Lung (tissue), 12 donors: ENCODE results near the gene PTPN7. TPM values are rescaled to one million over a fixed set of nuclear protein-coding genes. Genes with fewer than 3 reads are reported as not detected.

Experiments used
- ATAC-seq: fragments of 200-7000 bp; cut with Tn5 transposase; one replicate; pipeline ENCODE4 v1.9.1; 2020; ENCODE audit warnings: moderate number of reproducible peaks; ENCODE audit not compliant: insufficient read depth, low FRiP score
- DNase-seq, 3 donors: peaks; one replicate each; pipeline ENCODE4 v3.0.0-alpha.2; 2013 to 2017
- H3K27ac ChIP-seq, 2 donors: one replicate each; pipeline ENCODE4 v1.5.1; 2013; ENCODE audit warnings: mild to moderate bottlenecking in 2 of 2, moderate library complexity in 2 of 2, control low read depth in 1 of 2, inconsistent platforms in 1 of 2, low read depth in 1 of 2, low read length in 1 of 2
- H3K27me3 ChIP-seq, 3 donors: one replicate each; pipeline ENCODE4 v1.5.1; 2013; ENCODE audit warnings: low read length in 2 of 3; ENCODE audit not compliant: control insufficient read depth in 3 of 3, insufficient read depth in 3 of 3
- H3K36me3 ChIP-seq, 4 donors: one replicate each; pipeline ENCODE4 v1.5.1; 2013; ENCODE audit warnings: low read length in 4 of 4, mild to moderate bottlenecking in 1 of 4, moderate library complexity in 1 of 4; ENCODE audit not compliant: control insufficient read depth in 4 of 4, insufficient read depth in 4 of 4
- H3K4me1 ChIP-seq, 5 donors: one replicate each; pipeline ENCODE4 v1.5.1; 2013; ENCODE audit warnings: low read length in 5 of 5, mild to moderate bottlenecking in 2 of 5, moderate library complexity in 1 of 5; ENCODE audit not compliant: control insufficient read depth in 5 of 5, insufficient read depth in 5 of 5
- H3K4me3 ChIP-seq: one replicate; pipeline ENCODE4 v1.5.1; 2013; ENCODE audit warnings: mild to moderate bottlenecking, control low read depth, moderate library complexity
- H3K9ac ChIP-seq, 2 donors: one replicate each; pipeline ENCODE4 v1.5.1; 2013; ENCODE audit warnings: low read length in 2 of 2, control low read depth in 1 of 2; ENCODE audit not compliant: insufficient read depth in 1 of 2
- H3K9me3 ChIP-seq, 4 donors: one replicate each; pipeline ENCODE4 v1.5.1; 2013; ENCODE audit warnings: low read length in 3 of 4, mild to moderate bottlenecking in 1 of 4, moderate library complexity in 1 of 4; ENCODE audit not compliant: control insufficient read depth in 4 of 4, insufficient read depth in 3 of 4
- CTCF ChIP-seq: IDR thresholded peaks from 2 replicates; pipeline ENCODE4 v1.5.1; 2012; ENCODE audit warnings: mild to moderate bottlenecking; ENCODE audit errors: control extremely low read depth, extremely low read depth
- WGBS, 2 donors: extraction: QIAGEN DNeasy Blood & Tissue Kit; methylation state at CpG; one replicate each; pipeline ENCODE4 v1.1.7; 2013; 5-methylcytosine and 5-hydroxymethylcytosine counted together
- polyA plus RNA-seq, 2 donors: library from polyadenylated mRNA; stranded (reverse); fragments of 200-250 nt; gene quantifications; one replicate each; pipeline ENCODE4 v1.2.1, GENCODE V29; 2013
- total RNA-seq, 2 donors: library from RNA; depleted of rRNA in 1 of 2; stranded (reverse); fragments of >200 nt in 1 of 2; gene quantifications; one replicate each; pipeline ENCODE4 v1.2.1, GENCODE V29; 2014 to 2021
- donor health status: control.
- donor health status: control.
- donor health status: Bipolar disorder and iron deficiency.
- donor health status: healthy.
- donor health status: DM: yes; HTN: yes; CAD: no.

PTPN7 gene
- total and polyA plus RNA-seq, 4 donors, result 2.9 to 14.0 (median 5.7) TPM

GRCh38 chr1:202154148-202154765 is 6.1 kb downstream of the PTPN7 start:
- 71 to 85% methylated on average over 10 of the region's 10 CpGs for WGBS, 2 donors
- H3K36me3 ChIP-seq, result peaks cover 0 to 3% (median 0%) of the 10 kb centered on the region in 4 donors

GRCh38 chr1:202153284-202153683 is 7.1 kb downstream of the PTPN7 start:
- Histone ChIP-seq H3K9me3 (no peaks in the 10 kb centered on the region), H3K27me3 (no peaks in the 10 kb centered on the region), H3K36me3 (peaks cover 0 to 3% (median 0%) of the 10 kb centered on the region in 4 donors), H3K27ac (no peak overlapping the region), H3K9ac (no peak overlapping the region), H3K4me3 (no peak overlapping the region), H3K4me1 (peaks cover 0 to 6% (median 0%) of the 10 kb centered on the region in 5 donors)
- DNase-seq (no peak), ATAC-seq (no peak)
- no peak for TF ChIP-seq CTCF
- 90 to 100% methylated on average over 4 of the region's 4 CpGs for WGBS, 2 donors

More at GRCh38 chr1:202154148-202154765, 6.1 kb downstream of the PTPN7 start:
- DNase-seq (no peak), ATAC-seq (no peak)
- no peak for TF ChIP-seq CTCF
- peaks cover 0 to 6% (median 0%) of the 10 kb centered on the region in 5 donors for H3K4me1 ChIP-seq
- no peaks in the 10 kb centered on the region for H3K9me3 ChIP-seq
- H3K27ac ChIP-seq, result no peak overlapping the region
- no peaks in the 10 kb centered on the region for H3K27me3 ChIP-seq
- no peak overlapping the region for H3K9ac ChIP-seq
- H3K4me3 ChIP-seq, result no peak overlapping the region

- ATAC-seq, result no peak
- H3K9me3 ChIP-seq, result no peaks in the 10 kb centered on the region
- 91 to 98% methylated on average over 10 of the region's 10 CpGs for WGBS, 2 donors
- no peak for DNase-seq
- H3K4me3 ChIP-seq, result no peak overlapping the region
- peaks cover 0 to 6% (median 0%) of the 10 kb centered on the region in 5 donors for H3K4me1 ChIP-seq
- no peak for TF ChIP-seq CTCF
- no peaks in the 10 kb centered on the region for H3K27me3 ChIP-seq
- H3K9ac ChIP-seq, result no peak overlapping the region
- peaks cover 0 to 3% (median 0%) of the 10 kb centered on the region in 4 donors for H3K36me3 ChIP-seq
- H3K27ac ChIP-seq, result no peak overlapping the region
These were observed 8.0 kb downstream of the PTPN7 start for GRCh38 chr1:202152399-202152798.
